Uterus (tissue), 2 donors: ENCODE results near the gene CLCN1.

Experiments
- POLR2A ChIP-seq, 2 donors: fragments of 450-650 bp; IDR thresholded peaks; one replicate each; pipeline ENCODE4 v1.6.1; 2016; ENCODE audit warnings: antibody characterized with exemption in 2 of 2, mild to moderate bottlenecking in 1 of 2, moderate library complexity in 1 of 2
- TF ChIP-seq, protein P1 (sequence below), 4 experiments: fragments of 200-600 bp in 2 of 4; fragments of 450-650 bp in 2 of 4; sonication (generic) in 2 of 4; IDR thresholded peaks; one replicate each; pipeline ENCODE4 v1.5.1; 2016 to 2019; ENCODE audit warnings: antibody characterized with exemption in 4 of 4, mild to moderate bottlenecking in 2 of 4, moderate library complexity in 1 of 4

DNA sequence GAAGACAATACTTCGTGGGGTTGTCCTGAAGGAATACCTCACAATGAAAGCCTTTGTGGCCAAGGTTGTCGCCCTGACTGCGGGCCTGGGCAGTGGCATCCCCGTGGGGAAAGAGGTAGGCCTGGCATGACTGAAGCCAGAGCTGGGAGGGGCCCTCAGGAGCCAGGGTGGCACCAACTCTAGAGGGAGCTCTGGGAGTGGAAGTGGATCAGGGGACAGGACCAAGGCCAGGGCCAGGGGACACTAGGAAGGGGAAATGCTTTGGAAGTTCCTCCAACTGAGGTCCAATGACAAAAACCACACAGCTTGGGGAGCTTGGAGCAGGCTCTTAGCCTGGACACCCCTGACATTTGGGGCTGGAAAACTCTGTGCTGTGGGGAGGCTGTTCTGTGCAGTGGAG is 5.8 kb downstream of the CLCN1 start:
- TF ChIP-seq POLR2A (IDR thresholded peaks at IDR 0.05) = no peak
- TF ChIP-seq, protein P1, sequence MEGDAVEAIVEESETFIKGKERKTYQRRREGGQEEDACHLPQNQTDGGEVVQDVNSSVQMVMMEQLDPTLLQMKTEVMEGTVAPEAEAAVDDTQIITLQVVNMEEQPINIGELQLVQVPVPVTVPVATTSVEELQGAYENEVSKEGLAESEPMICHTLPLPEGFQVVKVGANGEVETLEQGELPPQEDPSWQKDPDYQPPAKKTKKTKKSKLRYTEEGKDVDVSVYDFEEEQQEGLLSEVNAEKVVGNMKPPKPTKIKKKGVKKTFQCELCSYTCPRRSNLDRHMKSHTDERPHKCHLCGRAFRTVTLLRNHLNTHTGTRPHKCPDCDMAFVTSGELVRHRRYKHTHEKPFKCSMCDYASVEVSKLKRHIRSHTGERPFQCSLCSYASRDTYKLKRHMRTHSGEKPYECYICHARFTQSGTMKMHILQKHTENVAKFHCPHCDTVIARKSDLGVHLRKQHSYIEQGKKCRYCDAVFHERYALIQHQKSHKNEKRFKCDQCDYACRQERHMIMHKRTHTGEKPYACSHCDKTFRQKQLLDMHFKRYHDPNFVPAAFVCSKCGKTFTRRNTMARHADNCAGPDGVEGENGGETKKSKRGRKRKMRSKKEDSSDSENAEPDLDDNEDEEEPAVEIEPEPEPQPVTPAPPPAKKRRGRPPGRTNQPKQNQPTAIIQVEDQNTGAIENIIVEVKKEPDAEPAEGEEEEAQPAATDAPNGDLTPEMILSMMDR (IDR thresholded peaks at IDR 0.05) = no peak
